Tibial nerve (tissue), 4 donors: Measurements from ENCODE around the gene AMOT.

Experiments used
- CTCF ChIP-seq, 5 experiments: fragments of 200-600 bp in 3 of 5; fragments of 450-650 bp in 2 of 5; sonication (generic) in 3 of 5; IDR thresholded peaks; one replicate each; pipeline ENCODE4 v1.5.1; 2016 to 2019; ENCODE audit warnings: antibody characterized with exemption in 5 of 5, mild to moderate bottlenecking in 3 of 5, moderate library complexity in 2 of 5
- EP300 ChIP-seq, 2 donors: sonication (generic); formaldehyde crosslinking; IDR thresholded peaks; one replicate each; pipeline ENCODE4 v1.6.1; 2017; ENCODE audit warnings: antibody characterized with exemption in 2 of 2, mild to moderate bottlenecking in 1 of 2

DNA sequence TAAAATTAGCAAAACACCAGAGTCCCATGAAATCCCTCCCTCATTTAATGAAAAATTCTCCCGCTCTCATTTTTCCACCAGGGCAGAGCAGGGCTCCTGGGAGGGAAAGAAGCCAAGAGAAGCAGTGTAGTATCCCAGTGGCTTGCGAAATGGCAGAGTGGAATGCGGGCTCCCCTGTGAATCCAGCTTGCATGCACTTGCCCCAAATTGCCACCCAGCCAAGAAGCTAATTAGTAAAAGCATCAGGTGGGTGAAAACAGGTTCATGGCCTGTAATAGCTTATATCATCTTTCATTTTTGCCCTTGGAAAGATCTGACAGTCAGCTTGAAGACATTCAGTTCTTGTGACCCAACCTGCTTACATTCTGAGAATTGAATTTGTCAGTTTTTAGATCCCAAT, 10.1 kb downstream of the AMOT start:
- TF ChIP-seq CTCF (IDR thresholded peaks at IDR 0.05) (no peak), EP300 (IDR thresholded peaks at IDR 0.05) (no peak)
